D721Med (cell line): Measurements from ENCODE around the gene SFXN3.

Experiments used
- DNase-seq: peaks from one replicate; pipeline ENCODE4 v3.0.0; 2011; ENCODE audit warnings: low spot score; ENCODE audit not compliant: insufficient read length
- FAIRE-seq: peaks from 2 replicates; lab custom pipeline; 2011; peaks lifted over from hg19 to GRCh38; lab: Jason Lieb, UNC
- CTCF ChIP-seq: IDR thresholded peaks from 2 replicates; pipeline ENCODE4 v1.5.1; 2012; ENCODE audit warnings: mild to moderate bottlenecking, control low read depth; ENCODE audit not compliant: insufficient read depth; ENCODE audit errors: missing control alignments

Gene SFXN3

GRCh38 chr10:101012525-101013364 lies 18.3 kb upstream of the SFXN3 start:
- no peak for FAIRE-seq

GRCh38 chr10:101013365-101013825 lies 17.6 kb upstream of the SFXN3 start:
- DNase-seq (no peak), FAIRE-seq (no peak)
- TF ChIP-seq CTCF: no peak

More at GRCh38 chr10:101012525-101013364, 18.3 kb upstream of the SFXN3 start:
- peak; percentile 98 for TF ChIP-seq CTCF
- DNase-seq: peak; percentile 71

GRCh38 chr10:101014230-101014884 lies 16.7 kb upstream of the SFXN3 start:
- peak; percentile 82 for DNase-seq
- peak; percentile 77 for TF ChIP-seq CTCF
- FAIRE-seq: no peak

- FAIRE-seq (no peak), DNase-seq (no peak)
- TF ChIP-seq CTCF: no peak
These were observed 16.0 kb upstream of the SFXN3 start for GRCh38 chr10:101014966-101015581.

- DNase-seq (no peak), FAIRE-seq (no peak)
- no peak for TF ChIP-seq CTCF
These were observed 15.5 kb upstream of the SFXN3 start for GRCh38 chr10:101015582-101015973.

DNA sequence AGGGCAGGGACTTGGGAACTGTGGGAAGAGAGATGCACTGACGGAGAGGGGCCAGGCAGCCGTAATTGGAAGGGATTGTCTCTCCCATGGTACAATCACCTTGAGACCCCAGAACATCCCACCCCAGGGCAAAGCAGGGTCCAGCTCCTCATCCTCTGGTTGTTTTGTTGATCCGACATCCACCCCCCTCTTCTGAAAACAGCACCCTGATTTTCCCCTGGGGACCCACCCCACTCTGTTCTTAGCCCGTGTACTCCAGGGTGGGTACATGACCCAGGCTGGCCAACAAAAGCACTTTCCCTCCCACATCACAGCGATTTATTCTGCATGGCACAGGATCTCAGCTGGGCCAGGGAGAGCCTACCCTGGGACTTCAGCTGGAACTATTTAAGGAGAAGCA lies 14.2 kb upstream of the SFXN3 start:
- DNase-seq (no peak), FAIRE-seq (no peak)
- TF ChIP-seq CTCF: no peak
